Measurements from ENCODE around the gene RCL1.
"Not testable (repeated sequence)": the region's sequence is repeated elsewhere in the genome, so short reads cannot be mapped to it uniquely, and the experiment has no call there.

RCL1 gene, protein sequence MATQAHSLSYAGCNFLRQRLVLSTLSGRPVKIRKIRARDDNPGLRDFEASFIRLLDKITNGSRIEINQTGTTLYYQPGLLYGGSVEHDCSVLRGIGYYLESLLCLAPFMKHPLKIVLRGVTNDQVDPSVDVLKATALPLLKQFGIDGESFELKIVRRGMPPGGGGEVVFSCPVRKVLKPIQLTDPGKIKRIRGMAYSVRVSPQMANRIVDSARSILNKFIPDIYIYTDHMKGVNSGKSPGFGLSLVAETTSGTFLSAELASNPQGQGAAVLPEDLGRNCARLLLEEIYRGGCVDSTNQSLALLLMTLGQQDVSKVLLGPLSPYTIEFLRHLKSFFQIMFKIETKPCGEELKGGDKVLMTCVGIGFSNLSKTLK

GRCh38 chr9:4792572-4793458, at the start of gene RCL1:
TSS of gene RCL1 (plus strand) at chr9:4792944. CDS start at chr9:4793092, 148 bp downstream.
- no peaks in the 10 kb centered on the region for H3K36me3 ChIP-seq (ENCODE audit: control insufficient read depth, insufficient read depth, low read length)
- H3K27me3 ChIP-seq (ENCODE audit: control insufficient read depth, insufficient read depth, low read length): peaks cover 5% of the 10 kb centered on the region; the same call in 1 of the 2 replicates
- H3K9me3 ChIP-seq (ENCODE audit: control insufficient read depth, insufficient read depth, low read length): no peaks in the 10 kb centered on the region
- peak within 1 kb of the TSS; percentile 89 for H3K9ac ChIP-seq (ENCODE audit: low read depth, low read length)
- peaks cover 11% of the 10 kb centered on the region for H3K4me1 ChIP-seq (ENCODE audit: control insufficient read depth, insufficient read depth, low read length)
- peak within 1 kb of the TSS; percentile 86 for H3K27ac ChIP-seq (ENCODE audit: low read depth, low read length)
- peak within 1 kb of the TSS; percentile 96 for H3K4me3 ChIP-seq (ENCODE audit: low read depth, low read length)

DNA sequence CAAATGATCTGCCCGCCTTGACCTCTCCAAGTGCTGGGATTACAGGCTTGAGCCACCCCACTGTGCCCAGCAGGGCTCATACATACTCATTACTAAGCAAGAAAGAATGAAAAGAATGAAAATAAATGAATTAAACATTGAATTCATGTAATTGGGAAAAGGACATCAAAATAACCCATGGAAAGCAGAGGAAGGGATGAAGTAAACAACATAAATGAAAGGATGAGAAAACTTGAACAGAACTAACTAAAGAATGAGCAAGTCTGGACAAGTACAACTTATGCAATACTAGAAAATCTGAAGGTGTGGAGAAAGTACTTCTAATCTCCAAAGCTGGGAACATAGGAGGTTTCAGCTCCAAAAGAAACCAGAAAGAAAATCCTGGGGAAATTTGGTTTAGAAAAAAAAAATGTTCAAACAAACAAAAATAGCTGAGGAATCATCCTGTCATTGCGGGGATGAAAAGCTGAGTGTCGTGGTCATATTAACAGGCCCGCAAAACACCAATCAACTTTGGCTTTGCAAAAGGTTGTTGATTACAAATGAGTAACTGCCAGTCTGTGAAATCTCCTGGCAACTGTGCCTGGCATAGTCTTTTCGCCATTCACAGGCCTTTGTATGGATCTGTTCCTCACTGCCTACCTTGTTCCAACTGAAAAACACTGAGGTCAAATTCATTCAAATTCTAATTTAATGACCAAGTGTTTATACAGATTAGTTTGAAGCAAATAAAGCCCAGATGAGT, 49.4 kb upstream of the RCL1 start:
- H3K4me3 ChIP-seq (ENCODE audit: low read depth, low read length): no peak overlapping the region; the same call in 1 of the 2 replicates
- no peaks in the 10 kb centered on the region for H3K9me3 ChIP-seq (ENCODE audit: control insufficient read depth, insufficient read depth, low read length)
- H3K27ac ChIP-seq (ENCODE audit: low read depth, low read length): peak overlapping the region; percentile 66
- H3K4me1 ChIP-seq (ENCODE audit: control insufficient read depth, insufficient read depth, low read length): peaks cover 24% of the 10 kb centered on the region
- no peaks in the 10 kb centered on the region for H3K27me3 ChIP-seq (ENCODE audit: control insufficient read depth, insufficient read depth, low read length)
- H3K9ac ChIP-seq (ENCODE audit: low read depth, low read length): peak overlapping the region; percentile 30; the same call in 1 of the 2 replicates
- no peaks in the 10 kb centered on the region for H3K36me3 ChIP-seq (ENCODE audit: control insufficient read depth, insufficient read depth, low read length)

GRCh38 chr9:4746278-4747030, 46.3 kb upstream of the RCL1 start:
- H3K4me3 ChIP-seq (ENCODE audit: low read depth, low read length): no peak overlapping the region
- H3K27ac ChIP-seq (ENCODE audit: low read depth, low read length): no peak overlapping the region
- H3K9me3 ChIP-seq (ENCODE audit: control insufficient read depth, insufficient read depth, low read length): no peaks in the 10 kb centered on the region
- H3K27me3 ChIP-seq (ENCODE audit: control insufficient read depth, insufficient read depth, low read length): no peaks in the 10 kb centered on the region
- no peaks in the 10 kb centered on the region for H3K36me3 ChIP-seq (ENCODE audit: control insufficient read depth, insufficient read depth, low read length)
- no peak overlapping the region for H3K9ac ChIP-seq (ENCODE audit: low read depth, low read length)
- peaks cover 16% of the 10 kb centered on the region for H3K4me1 ChIP-seq (ENCODE audit: control insufficient read depth, insufficient read depth, low read length)

- Histone ChIP-seq H3K9ac (ENCODE audit: low read depth, low read length) (no peak overlapping the region), H3K4me1 (ENCODE audit: control insufficient read depth, insufficient read depth, low read length) (peaks cover 1% of the 10 kb centered on the region), H3K27me3 (ENCODE audit: control insufficient read depth, insufficient read depth, low read length) (no peaks in the 10 kb centered on the region), H3K9me3 (ENCODE audit: control insufficient read depth, insufficient read depth, low read length) (no peaks in the 10 kb centered on the region), H3K27ac (ENCODE audit: low read depth, low read length) (no peak overlapping the region), H3K4me3 (ENCODE audit: low read depth, low read length) (no peak overlapping the region), H3K36me3 (ENCODE audit: control insufficient read depth, insufficient read depth, low read length) (no peaks in the 10 kb centered on the region)
Observed at GRCh38 chr9:4748612-4749011, 44.1 kb upstream of the RCL1 start.

GRCh38 chr9:4750023-4750673, 42.6 kb upstream of the RCL1 start:
- no peak overlapping the region for H3K9ac ChIP-seq (ENCODE audit: low read depth, low read length)
- H3K27me3 ChIP-seq (ENCODE audit: control insufficient read depth, insufficient read depth, low read length): no peaks in the 10 kb centered on the region
- no peak overlapping the region for H3K27ac ChIP-seq (ENCODE audit: low read depth, low read length)
- no peaks in the 10 kb centered on the region for H3K4me1 ChIP-seq (ENCODE audit: control insufficient read depth, insufficient read depth, low read length)
- H3K4me3 ChIP-seq (ENCODE audit: low read depth, low read length): no peak overlapping the region
- H3K36me3 ChIP-seq (ENCODE audit: control insufficient read depth, insufficient read depth, low read length): no peaks in the 10 kb centered on the region
- no peaks in the 10 kb centered on the region for H3K9me3 ChIP-seq (ENCODE audit: control insufficient read depth, insufficient read depth, low read length)

DNA sequence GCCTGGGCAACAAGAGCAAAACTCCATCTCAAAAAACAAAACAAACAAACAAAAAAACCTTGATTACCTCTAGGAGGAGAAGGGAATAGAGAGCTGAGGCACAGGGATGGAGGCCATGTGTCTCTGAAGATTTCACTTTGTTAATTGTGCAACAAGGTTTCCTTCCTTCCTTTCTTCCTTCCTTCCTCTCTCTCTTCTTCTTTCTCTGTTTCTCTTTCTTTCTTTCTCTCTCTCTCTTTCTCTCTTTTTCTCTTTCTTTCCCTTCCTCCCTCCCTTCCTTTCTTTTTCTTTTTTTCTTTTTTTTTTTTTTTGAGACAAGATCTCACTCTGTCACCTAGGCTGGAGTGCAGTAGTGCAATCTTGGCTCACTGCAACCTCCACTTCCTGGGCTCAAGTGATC, 38.2 kb upstream of the RCL1 start:
- H3K27ac ChIP-seq (ENCODE audit: low read depth, low read length); H3K9ac ChIP-seq (ENCODE audit: low read depth, low read length); H3K27me3 ChIP-seq (ENCODE audit: control insufficient read depth, insufficient read depth, low read length); H3K36me3 ChIP-seq (ENCODE audit: control insufficient read depth, insufficient read depth, low read length); H3K4me1 ChIP-seq (ENCODE audit: control insufficient read depth, insufficient read depth, low read length); H3K9me3 ChIP-seq (ENCODE audit: control insufficient read depth, insufficient read depth, low read length); H3K4me3 ChIP-seq (ENCODE audit: low read depth, low read length): not testable (repeated sequence)

DNA sequence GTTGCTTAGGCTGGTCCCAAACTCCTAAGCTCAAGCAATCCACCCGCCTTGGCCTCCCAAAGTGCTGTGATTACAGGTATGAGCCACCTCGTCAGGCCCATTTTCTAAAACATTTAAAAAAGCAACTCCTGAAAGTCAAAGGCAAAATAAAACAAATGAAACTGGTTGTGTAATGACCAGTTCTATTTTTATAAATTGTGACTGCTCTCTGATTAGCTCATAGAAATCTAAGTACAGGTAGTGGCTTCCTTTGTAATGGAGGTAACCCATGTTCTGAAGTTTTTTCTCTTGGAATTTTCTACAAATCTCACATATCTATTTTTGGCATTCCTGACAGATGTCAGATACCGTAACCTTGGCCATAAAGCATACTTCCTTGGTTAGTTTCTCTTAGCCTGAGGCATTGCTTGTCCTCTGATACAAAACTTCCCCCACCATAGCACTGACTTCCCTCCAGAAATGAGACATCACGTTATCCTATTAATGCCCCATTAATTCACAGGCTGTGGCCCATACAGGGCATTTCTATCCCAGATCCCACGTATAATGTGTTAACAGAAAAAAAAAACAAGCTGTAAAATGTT, 37.6 kb upstream of the RCL1 start:
- no peak overlapping the region for H3K27ac ChIP-seq (ENCODE audit: low read depth, low read length)
- H3K9ac ChIP-seq (ENCODE audit: low read depth, low read length): no peak overlapping the region
- H3K4me3 ChIP-seq (ENCODE audit: low read depth, low read length): no peak overlapping the region
- no peaks in the 10 kb centered on the region for H3K9me3 ChIP-seq (ENCODE audit: control insufficient read depth, insufficient read depth, low read length)
- no peaks in the 10 kb centered on the region for H3K36me3 ChIP-seq (ENCODE audit: control insufficient read depth, insufficient read depth, low read length)
- H3K27me3 ChIP-seq (ENCODE audit: control insufficient read depth, insufficient read depth, low read length): no peaks in the 10 kb centered on the region
- H3K4me1 ChIP-seq (ENCODE audit: control insufficient read depth, insufficient read depth, low read length): no peaks in the 10 kb centered on the region

- Histone ChIP-seq H3K4me3 (ENCODE audit: low read depth, low read length) (no peak overlapping the region), H3K36me3 (ENCODE audit: control insufficient read depth, insufficient read depth, low read length) (no peaks in the 10 kb centered on the region), H3K27ac (ENCODE audit: low read depth, low read length) (no peak overlapping the region)
Observed at GRCh38 chr9:4756420-4756819, 36.3 kb upstream of the RCL1 start.

GRCh38 chr9:4760122-4760521, 32.6 kb upstream of the RCL1 start:
- Histone ChIP-seq H3K4me1 (ENCODE audit: control insufficient read depth, insufficient read depth, low read length) (peaks cover 12% of the 10 kb centered on the region; the same call in 1 of the 2 replicates), H3K4me3 (ENCODE audit: low read depth, low read length) (no peak overlapping the region), H3K27ac (ENCODE audit: low read depth, low read length) (no peak overlapping the region), H3K9ac (ENCODE audit: low read depth, low read length) (no peak overlapping the region), H3K27me3 (ENCODE audit: control insufficient read depth, insufficient read depth, low read length) (no peaks in the 10 kb centered on the region), H3K9me3 (ENCODE audit: control insufficient read depth, insufficient read depth, low read length) (no peaks in the 10 kb centered on the region), H3K36me3 (ENCODE audit: control insufficient read depth, insufficient read depth, low read length) (no peaks in the 10 kb centered on the region)

More at GRCh38 chr9:4756420-4756819, 36.3 kb upstream of the RCL1 start:
- H3K27me3 ChIP-seq (ENCODE audit: control insufficient read depth, insufficient read depth, low read length): no peaks in the 10 kb centered on the region
- H3K9ac ChIP-seq (ENCODE audit: low read depth, low read length): no peak overlapping the region
- no peaks in the 10 kb centered on the region for H3K4me1 ChIP-seq (ENCODE audit: control insufficient read depth, insufficient read depth, low read length)
- no peaks in the 10 kb centered on the region for H3K9me3 ChIP-seq (ENCODE audit: control insufficient read depth, insufficient read depth, low read length)
